Measurements from ENCODE around the gene AK5.

Gene AK5

GRCh38 chr1:77348549-77348948 is 66.7 kb downstream of the AK5 start:
- no peak overlapping the region for H3K4me3 ChIP-seq (ENCODE audit: low read depth, low read length)

GRCh38 chr1:77349275-77349674 is 67.5 kb downstream of the AK5 start:
- no peak overlapping the region for H3K4me3 ChIP-seq (ENCODE audit: low read depth, low read length)

- H3K4me3 ChIP-seq (ENCODE audit: low read depth, low read length): no peak overlapping the region
These were observed 68.4 kb downstream of the AK5 start for GRCh38 chr1:77350012-77350770.

- no peak overlapping the region for H3K4me3 ChIP-seq (ENCODE audit: low read depth, low read length)
These were observed 72.7 kb downstream of the AK5 start for GRCh38 chr1:77354536-77354935.

GRCh38 chr1:77355010-77355409 is 73.2 kb downstream of the AK5 start:
- no peak overlapping the region for H3K4me3 ChIP-seq (ENCODE audit: low read depth, low read length)

GRCh38 chr1:77356136-77356535 is 74.3 kb downstream of the AK5 start:
- H3K4me3 ChIP-seq (ENCODE audit: low read depth, low read length): no peak overlapping the region

- H3K4me3 ChIP-seq (ENCODE audit: low read depth, low read length): no peak overlapping the region
These were observed 78.4 kb downstream of the AK5 start for GRCh38 chr1:77360256-77360655.

- no peak overlapping the region for H3K4me3 ChIP-seq (ENCODE audit: low read depth, low read length)
These were observed 79.8 kb downstream of the AK5 start for GRCh38 chr1:77361621-77362020.

GRCh38 chr1:77370161-77370560 is 88.3 kb downstream of the AK5 start:
- no peak overlapping the region for H3K4me3 ChIP-seq (ENCODE audit: low read depth, low read length)

- H3K4me3 ChIP-seq (ENCODE audit: low read depth, low read length): no peak overlapping the region
These were observed 88.9 kb downstream of the AK5 start for GRCh38 chr1:77370583-77371306.

- no peak overlapping the region for H3K4me3 ChIP-seq (ENCODE audit: low read depth, low read length)
These were observed 89.6 kb downstream of the AK5 start for GRCh38 chr1:77371396-77371795.

- H3K4me3 ChIP-seq (ENCODE audit: low read depth, low read length): no peak overlapping the region
These were observed 91.9 kb downstream of the AK5 start for GRCh38 chr1:77373702-77374101.

- no peak overlapping the region for H3K4me3 ChIP-seq (ENCODE audit: low read depth, low read length)
These were observed 93.7 kb downstream of the AK5 start for GRCh38 chr1:77375541-77375940.

GRCh38 chr1:77375990-77376389 is 94.2 kb downstream of the AK5 start:
- H3K4me3 ChIP-seq (ENCODE audit: low read depth, low read length): no peak overlapping the region

GRCh38 chr1:77378723-77379535 is 97.1 kb downstream of the AK5 start:
- no peak overlapping the region for H3K4me3 ChIP-seq (ENCODE audit: low read depth, low read length)

GRCh38 chr1:77382366-77382765 is 100.5 kb downstream of the AK5 start:
- no peak overlapping the region for H3K4me3 ChIP-seq (ENCODE audit: low read depth, low read length)

GRCh38 chr1:77383236-77383635 is 101.4 kb downstream of the AK5 start:
- H3K4me3 ChIP-seq (ENCODE audit: low read depth, low read length): no peak overlapping the region

- H3K4me3 ChIP-seq (ENCODE audit: low read depth, low read length): no peak overlapping the region
These were observed 103.7 kb downstream of the AK5 start for GRCh38 chr1:77385551-77385950.

GRCh38 chr1:77386276-77386675 is 104.5 kb downstream of the AK5 start:
- no peak overlapping the region for H3K4me3 ChIP-seq (ENCODE audit: low read depth, low read length)

GRCh38 chr1:77387553-77387952 is 105.7 kb downstream of the AK5 start:
- H3K4me3 ChIP-seq (ENCODE audit: low read depth, low read length): no peak overlapping the region

- no peak overlapping the region for H3K4me3 ChIP-seq (ENCODE audit: low read depth, low read length)
These were observed 106.8 kb downstream of the AK5 start for GRCh38 chr1:77388661-77389060.

- H3K4me3 ChIP-seq (ENCODE audit: low read depth, low read length): no peak overlapping the region
These were observed 110.7 kb downstream of the AK5 start for GRCh38 chr1:77392486-77392885.

Measured in iPS-11a (cell line).